D721Med (cell line): Measurements from ENCODE around the gene DENND2A.
"Not testable (repeated sequence)": the region's sequence is repeated elsewhere in the genome, so short reads cannot be mapped to it uniquely, and the experiment has no call there.

Experiments
- DNase-seq: peaks from one replicate; pipeline ENCODE4 v3.0.0; 2011; ENCODE audit warnings: low spot score; ENCODE audit not compliant: insufficient read length
- FAIRE-seq: peaks from 2 replicates; lab custom pipeline; 2011; peaks lifted over from hg19 to GRCh38; lab: Jason Lieb, UNC
- TF ChIP-seq, protein P1 (sequence below): IDR thresholded peaks from 2 replicates; pipeline ENCODE4 v1.5.1; 2012; ENCODE audit warnings: mild to moderate bottlenecking, control low read depth; ENCODE audit not compliant: insufficient read depth; ENCODE audit errors: missing control alignments

The DENND2A gene

DNA sequence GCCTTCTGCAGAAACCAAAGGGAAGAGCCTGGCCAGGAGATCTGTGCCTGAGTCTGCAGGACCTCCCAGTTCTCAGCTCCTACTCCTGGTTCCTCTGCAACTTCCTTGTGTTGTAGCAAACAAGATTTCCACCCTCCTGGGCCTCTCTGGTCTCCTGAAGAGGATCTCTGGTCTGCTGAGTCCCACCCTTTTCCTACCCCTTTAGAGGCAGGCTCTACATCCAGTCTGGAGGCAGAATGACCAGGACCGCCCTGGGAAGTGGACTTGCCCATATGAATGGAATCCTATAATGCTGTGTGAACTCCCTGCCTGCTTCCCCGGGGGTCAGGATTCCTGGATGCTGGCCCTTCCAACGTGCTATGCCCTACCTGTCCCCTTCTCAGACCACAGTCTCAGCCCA is 3.2 kb downstream of the DENND2A start:
- no peak for DNase-seq
- TF ChIP-seq, protein P1, sequence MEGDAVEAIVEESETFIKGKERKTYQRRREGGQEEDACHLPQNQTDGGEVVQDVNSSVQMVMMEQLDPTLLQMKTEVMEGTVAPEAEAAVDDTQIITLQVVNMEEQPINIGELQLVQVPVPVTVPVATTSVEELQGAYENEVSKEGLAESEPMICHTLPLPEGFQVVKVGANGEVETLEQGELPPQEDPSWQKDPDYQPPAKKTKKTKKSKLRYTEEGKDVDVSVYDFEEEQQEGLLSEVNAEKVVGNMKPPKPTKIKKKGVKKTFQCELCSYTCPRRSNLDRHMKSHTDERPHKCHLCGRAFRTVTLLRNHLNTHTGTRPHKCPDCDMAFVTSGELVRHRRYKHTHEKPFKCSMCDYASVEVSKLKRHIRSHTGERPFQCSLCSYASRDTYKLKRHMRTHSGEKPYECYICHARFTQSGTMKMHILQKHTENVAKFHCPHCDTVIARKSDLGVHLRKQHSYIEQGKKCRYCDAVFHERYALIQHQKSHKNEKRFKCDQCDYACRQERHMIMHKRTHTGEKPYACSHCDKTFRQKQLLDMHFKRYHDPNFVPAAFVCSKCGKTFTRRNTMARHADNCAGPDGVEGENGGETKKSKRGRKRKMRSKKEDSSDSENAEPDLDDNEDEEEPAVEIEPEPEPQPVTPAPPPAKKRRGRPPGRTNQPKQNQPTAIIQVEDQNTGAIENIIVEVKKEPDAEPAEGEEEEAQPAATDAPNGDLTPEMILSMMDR, result no peak
- FAIRE-seq, result no peak

DNA sequence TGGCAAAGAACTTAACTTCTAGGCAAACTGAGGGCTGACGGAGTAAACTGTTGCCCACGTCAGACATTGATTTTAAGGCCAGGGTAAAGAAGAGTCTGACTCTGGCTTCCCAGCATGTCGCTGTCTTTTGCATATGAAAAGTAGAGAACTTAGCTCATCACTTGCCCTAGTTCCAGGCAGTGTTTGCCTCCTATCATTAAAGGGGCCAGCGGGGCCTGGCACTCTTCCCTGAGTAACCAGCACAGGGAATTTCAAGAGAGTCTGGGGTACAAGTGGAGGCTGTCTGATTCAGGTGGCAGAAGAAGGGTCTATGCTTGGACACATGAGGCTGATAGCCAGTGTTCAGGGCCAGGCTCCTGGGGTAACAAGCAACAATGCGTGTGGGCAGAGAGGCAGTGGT is 4.8 kb downstream of the DENND2A start:
- no peak for DNase-seq
- TF ChIP-seq, protein P1, result no peak
- no peak for FAIRE-seq

DNA sequence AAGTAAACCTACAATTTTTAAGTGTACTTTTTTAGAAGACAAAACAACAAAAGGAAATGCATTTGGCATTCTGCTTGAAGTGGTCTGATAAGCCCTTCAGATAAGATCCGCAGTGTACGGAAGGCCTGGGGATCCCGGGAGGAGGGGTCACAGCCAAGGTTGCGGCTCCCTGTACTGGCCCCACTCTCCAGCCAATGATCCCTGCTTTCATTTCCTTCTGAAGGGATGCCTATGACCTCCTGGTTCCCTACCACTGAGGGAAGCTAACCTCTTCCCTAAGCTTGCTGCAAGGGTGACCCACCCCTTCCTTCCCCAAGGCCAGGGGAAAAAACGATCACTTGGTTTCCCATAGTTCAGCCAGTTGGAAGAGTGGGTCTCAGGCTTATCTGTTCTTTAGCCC is 5.3 kb downstream of the DENND2A start:
- no peak for DNase-seq
- TF ChIP-seq, protein P1, result no peak
- no peak for FAIRE-seq

DNA sequence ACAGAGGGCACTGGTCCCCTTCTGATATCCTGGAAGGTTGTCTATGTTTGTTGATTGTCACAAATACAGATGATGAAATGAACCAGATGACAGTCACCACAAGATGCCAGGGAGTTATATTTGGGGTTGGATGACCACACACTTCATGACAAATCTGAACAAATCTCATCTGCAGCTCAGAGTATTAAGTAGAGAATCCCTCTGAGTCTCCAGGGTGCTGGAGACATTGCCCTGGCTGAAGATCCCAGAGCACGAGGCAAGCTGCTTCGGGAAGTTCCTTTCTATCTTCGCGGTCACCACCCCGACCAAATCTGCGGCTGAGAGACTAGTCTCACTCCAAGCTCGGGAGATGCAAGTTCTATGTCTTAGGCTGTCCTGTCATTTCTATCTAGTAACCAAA is 9.0 kb downstream of the DENND2A start:
- FAIRE-seq (no peak), DNase-seq (no peak)
- TF ChIP-seq, protein P1, result no peak

DNA sequence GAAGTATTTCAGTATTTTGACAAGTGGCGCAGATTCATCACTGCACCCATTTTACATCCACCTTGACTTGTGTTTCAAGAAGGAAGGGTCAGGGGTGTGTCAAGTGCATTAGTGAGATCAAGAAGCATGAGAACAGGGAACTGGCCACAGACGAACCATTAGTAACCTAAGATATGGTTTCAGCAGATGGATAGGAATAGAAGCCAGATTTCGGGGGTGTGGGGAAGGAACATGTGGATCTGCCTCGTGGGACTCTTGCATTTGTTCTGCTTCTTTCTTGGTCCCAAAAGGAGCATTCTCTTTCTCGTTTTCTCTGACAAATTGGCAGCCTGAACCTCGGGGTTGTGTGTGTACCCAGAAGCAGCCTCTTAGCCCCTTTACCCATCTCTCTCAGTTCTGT is 9.6 kb downstream of the DENND2A start:
- TF ChIP-seq, protein P1, result no peak
- DNase-seq (no peak), FAIRE-seq (no peak)

DNA sequence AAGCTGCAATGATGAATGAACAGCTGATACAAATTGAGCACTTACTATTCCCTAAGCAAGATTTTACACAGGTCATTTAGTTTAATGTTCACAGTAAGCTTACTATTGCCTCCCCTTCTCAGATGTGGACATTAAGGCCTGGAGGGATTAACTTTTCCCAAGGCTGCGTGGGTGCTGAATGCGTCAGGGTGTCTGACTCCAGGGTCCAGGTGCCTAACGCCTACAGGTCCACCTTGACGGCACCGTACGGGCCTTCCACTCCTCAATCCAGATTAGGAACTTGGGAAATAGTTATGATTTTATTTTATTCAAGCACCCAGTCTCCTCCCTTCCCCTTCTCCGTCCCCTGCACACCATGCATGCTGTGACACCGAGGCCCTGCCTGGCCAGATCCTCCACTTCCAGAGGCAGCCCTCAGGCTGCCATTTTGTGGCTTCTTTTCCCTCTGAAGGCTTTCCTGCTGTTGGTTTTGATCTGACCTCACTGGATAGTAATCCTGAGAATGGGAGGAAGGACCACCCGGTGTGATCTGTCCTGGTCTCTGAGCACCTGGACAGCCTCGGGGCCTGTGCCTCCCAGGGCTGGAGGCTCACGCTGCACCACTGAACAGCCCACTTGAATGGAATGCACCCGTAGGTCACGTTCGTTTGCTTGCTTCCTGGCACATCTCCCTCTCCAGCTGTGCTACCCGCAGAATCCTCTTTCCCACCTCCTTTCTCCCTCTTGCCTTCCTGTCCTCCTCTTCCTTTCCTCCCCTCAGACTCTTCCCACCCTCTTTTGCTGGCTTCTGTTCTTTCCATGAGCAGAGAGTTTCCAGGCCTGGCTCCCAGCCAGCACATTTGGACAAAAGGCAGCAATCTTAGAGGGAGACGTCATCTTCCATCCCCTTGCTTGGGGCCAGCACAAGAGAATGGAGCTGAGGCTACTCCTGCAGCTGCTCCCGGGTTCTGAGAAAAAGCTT is 14.4 kb downstream of the DENND2A start:
- DNase-seq, result no peak
- FAIRE-seq, result no peak
- TF ChIP-seq, protein P1, result no peak

DNA sequence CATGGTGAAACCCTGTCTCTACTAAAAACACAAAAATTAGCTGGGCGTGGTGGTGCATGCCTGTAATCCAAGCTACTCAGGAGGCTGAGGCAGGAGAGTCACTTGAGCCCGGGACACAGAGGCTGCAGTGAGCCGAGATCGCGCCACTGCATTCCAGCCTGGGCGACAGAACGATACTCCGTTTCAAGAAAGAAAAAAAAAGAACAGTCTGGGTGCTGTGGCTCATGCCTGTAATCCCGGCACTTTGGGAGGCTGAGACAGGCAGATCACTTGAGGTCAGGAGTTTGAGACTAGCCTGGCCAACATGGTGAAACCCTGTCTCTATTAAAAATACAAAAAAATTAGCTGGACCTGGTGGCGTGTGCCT is 15.4 kb downstream of the DENND2A start:
- not testable (repeated sequence) for FAIRE-seq, DNase-seq
